Muscle of back (tissue), 13 donors: Measurements from ENCODE around the gene KRT79. TPM values are rescaled to one million over a fixed set of nuclear protein-coding genes. Genes with fewer than 3 reads are reported as not detected.
"Not testable (repeated sequence)": the region's sequence is repeated elsewhere in the genome, so short reads cannot be mapped to it uniquely, and the experiment has no call there.

ENCODE experiments used
- DNase-seq, 3 donors: peaks; one replicate each; pipeline versions ENCODE4 v3.0.0 to v3.0.0-alpha.2; 2013
- long read RNA-seq, 9 donors: transcript quantifications; one replicate each; lab custom pipeline, GENCODE V29; 2026
- polyA plus RNA-seq, 10 donors: library from polyadenylated mRNA; unstranded; fragments of 120-200 nt; gene quantifications; one replicate each; pipeline ENCODE4 v1.2.1, GENCODE V29; 2013; ENCODE audit not compliant: insufficient read length in 10 of 10

The KRT79 gene
- polyA plus RNA-seq, result under 1 TPM in 1 of 10 donors, not detected in 9; 0.21 TPM
- long read RNA-seq, donor 1, result 0 reads
- long read RNA-seq, donor 2, result 0 reads
- long read RNA-seq, donor 3, result 0 reads
- long read RNA-seq, donor 4, result 0 reads
- long read RNA-seq, donor 5, result 0 reads
- long read RNA-seq, donor 6, result 0 reads
- long read RNA-seq, donor 7, result 0 reads
- long read RNA-seq, donor 8, result 0 reads
- long read RNA-seq, donor 9, result 0 reads

DNA sequence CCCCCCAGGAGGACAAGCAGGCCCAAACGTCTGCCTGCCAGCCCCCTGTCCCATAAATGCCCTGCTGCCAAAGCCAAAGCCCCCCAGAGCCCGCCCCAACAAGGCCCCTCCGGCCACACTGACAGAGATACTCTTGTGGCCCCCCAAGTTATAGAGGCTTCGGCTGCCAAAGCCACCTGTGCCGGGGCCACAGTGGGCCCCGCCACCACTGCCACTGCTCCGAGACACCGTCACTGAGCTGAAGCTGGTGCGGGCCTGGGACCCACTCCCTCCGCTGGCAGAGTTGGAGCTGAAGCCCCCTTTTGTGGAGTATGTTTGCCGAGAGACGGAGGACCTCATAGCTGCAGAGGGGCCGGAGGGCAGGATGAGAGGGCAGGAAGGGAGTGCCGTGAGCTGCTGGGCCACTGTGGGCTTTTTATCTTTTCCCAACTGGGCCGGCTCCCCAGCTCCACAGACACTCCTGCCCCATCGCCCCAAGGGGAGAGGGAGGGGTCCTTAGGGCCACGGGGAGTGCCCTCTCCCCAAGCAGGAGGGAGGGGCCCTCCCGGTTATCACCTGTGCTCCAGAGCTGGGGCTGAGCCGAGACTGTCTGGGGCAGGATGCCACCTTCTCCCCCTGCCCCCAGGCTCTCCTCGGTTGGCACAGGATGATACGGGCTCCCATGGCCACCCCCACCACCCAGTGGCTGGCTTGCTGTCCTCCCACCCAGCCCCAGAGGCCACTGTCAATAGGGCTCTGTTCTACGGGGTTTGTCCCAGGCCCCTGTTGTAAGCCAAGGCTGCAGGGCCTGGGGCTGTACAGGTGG lies at the start of gene KRT79:
TSS of gene KRT79 (minus strand) at position 390 of the 805 bp plus-strand sequence. CDS start at position 339, 51 bp downstream.
- no peak for DNase-seq

DNA sequence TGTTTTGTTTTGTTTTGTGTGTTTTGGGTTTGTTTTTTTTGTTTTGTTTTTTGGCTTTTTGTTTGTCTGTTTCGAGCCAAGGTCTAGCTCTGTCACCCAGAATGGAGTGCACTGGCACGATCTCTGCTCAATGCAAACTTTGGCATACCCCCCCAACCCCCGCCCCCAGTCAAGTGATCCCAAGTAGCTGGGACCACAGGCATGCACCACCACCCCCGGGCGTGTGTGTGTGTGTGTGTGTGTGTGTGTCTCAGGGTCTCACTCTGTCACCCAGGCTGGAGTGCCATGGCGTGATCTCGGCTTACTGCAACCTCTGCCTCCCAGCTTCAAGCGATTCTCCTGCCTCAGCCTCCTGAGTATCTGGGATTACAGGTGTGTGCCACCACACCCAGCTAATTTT lies 46.4 kb upstream of the KRT79 start:
- DNase-seq, result not testable (repeated sequence)

DNA sequence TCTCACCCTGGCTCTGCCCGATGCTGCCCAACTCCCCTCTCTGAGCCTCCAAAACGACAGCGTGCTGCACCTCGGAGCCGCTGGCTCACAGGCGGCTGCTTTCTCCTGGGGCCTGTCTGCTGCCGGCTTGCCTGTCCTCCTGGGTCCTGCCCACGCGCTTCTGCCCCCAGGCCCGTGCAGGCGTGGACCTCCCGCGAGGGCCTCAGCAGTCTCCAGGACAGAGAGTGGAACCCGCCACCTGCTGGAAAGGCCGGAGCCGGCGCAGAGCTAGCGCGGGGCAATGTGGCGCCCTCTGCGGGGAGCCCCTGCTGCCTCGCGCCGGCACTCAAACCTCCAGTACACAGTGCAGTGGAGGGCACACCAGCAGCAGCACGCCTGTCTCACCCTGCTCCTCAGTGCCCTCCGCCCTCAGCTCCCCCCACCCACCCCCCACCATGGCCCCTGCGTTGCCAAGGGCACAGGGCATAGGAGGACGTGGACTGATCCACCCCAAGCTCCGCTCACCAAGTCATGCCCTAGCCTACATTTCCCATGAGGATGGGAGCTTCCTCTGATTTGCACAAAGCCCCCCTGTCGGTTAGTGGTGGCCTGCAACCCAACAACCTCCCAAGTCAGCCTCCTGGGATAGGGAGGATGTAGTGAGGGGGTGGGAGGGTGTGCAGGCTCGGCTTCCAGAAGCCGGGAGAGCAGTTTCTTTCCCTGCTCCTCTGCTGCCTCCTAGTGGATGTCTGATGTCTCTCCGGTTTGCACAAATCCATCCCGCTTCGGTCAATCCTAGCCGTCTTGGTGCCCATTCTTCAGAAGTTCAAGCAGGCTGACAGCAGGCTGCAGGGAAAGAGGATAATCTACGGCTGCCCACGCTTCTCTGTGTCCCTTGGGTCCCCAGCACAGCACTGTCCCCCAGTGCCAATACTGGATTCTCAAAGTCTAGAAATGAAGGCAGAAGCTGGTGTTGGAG lies 45.6 kb upstream of the KRT79 start:
- DNase-seq, result peak; percentile 82 to 90 (median 82)

DNA sequence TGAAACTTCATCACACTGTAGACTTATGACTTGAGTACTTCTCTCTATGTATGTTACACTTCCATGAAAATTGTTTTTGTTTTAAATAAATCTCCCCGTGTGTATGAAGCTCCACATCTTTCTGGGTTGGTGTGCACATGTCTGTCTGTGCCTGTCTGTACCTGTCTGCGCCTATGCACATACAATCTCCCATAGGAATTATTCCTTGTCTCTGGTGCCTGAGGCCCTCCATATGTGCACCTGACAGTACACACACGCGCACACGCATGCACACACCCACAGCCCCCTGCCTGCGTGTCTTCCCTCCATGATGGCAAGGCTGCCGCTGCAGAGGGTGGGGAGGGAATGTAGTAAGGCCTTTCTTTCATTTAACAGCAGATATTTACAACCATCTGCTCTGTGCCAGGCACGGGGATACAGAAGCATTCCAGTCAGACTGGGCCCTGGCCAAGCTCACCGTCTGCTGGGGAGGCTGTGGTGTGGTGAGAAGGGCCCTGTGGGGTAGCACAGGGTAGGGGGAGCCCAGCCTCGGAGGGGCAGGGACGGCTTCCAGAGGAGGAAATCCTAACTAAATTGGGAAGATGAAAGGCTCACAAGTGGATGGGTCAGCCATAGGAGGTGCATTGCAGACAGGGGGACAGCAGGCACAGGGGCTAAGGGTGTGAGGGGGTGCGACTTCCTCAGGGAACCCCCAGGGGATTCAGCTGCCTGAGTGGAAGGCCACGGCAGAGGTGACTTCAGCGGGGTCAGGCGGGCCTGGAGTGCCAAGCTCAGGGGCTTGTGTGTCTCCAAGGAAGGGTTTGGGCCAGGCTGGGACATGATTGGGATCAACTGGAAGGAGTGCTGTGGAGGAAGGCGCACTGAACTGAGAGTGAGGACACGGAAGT lies 44.6 kb upstream of the KRT79 start:
- no peak for DNase-seq

DNA sequence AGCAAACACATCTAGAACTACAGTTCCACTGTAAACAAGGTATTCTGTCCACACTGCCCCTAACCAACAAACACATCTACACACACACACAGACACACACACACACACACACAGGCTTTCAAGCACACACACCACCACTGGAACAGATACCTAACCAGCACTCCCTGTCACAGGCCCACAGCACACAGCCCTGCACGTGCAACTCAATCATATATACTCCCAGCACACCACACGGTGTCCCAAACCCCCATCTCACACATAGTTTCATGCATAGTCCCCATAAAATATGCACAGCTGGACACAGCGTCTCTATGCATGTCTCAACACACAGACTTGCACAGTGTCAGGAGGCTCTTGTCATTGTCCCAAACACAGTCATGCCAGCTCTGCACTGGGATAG lies 43.1 kb upstream of the KRT79 start:
- DNase-seq, result no peak

DNA sequence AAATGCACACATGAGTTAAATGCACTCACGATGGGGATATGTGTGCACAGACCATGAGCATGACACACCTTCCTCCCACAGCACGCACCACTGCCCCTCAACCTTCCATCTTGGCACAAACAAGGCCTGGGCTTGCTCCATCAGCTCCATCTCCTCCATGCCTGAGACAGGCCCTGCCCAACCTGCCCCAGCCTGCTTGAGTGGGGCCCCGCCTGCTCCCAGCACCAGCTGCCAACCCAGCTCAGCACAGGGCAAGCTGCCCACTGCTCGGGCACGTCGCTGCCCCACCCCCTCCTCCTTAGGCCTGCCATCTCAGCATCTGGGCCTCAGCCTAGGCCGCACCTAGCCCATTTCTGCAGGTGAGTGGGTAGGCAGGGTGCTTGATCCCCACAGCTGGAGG lies 42.3 kb upstream of the KRT79 start:
- no peak for DNase-seq

DNA sequence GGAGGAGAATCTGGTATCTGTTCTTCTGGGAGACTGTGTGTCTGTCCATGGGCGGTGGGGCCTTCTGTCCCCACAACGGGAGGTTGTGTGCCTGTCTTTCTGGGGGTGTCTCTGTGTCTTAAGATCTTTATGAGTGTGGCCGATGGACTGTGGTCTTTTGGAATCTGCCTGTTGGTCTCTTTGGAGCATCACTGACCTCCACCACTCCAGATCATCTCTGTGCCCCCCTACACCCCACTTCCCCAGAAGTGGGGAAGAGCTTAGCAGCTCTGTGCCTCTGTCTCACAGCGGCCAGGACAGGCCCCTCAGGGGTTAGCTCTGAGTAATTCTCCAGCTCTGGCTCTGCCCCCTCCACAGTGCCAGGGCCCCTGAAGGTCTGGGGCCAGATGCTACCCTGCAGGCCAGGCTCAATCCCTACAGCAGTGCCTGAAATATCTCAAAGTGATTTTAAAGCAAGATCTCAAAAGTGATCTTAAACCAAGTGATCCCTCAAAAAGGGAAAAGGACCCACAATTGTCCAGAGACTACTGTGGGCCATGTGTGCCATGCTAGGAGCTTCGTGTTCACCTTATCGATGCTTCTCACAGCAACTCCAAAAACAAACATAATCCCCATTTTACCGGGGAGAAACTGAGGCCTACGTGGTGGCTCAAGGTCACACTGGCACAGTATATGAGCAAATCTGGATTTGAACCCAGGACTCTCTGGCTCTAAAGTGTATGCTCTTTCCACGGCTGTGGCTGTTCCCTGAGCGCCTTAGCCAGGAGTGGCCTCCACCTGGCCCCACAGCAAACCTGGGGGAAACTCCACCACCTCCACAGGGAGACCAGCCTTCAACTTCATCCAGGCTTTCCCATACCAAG lies 40.7 kb upstream of the KRT79 start:
- DNase-seq, result no peak

DNA sequence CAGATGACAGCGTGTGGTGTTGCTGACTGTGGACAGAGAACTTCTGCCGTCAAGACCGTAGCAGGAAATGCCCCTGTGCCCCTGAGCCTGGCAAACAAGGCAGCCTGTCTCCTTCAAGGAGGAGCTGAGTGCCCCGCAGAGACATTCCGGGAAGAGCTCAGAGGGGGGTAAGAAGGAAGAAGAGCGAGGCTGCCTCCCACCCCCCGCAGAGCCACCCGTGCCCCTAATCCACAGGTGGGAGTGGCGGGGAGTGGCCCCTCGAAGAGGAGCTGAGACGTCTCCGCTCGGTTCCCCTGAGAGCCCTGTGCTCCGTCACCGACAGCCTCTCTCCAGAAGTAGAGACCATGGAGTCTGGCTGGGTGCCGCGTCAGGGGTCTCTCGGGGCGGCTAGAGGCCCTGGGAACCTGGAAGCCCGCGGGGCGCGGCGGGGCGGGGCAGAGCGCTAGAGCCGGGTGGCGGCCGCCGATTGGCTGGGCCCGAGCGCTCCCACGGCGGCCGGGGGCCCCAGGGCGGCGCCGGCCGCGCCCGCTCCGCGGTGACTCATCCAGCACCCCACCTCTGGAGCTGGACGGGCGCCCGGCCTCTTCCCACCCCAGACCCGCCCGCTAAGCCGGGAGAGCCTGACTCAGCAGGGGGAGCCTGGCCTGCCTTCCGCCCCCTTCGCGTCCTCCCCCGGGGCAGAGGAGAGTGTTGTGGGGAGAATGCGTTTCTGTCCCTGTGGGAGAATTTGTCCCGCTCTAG lies 39.9 kb upstream of the KRT79 start:
- peak; percentile 71 to 88 (median 79) for DNase-seq

DNA sequence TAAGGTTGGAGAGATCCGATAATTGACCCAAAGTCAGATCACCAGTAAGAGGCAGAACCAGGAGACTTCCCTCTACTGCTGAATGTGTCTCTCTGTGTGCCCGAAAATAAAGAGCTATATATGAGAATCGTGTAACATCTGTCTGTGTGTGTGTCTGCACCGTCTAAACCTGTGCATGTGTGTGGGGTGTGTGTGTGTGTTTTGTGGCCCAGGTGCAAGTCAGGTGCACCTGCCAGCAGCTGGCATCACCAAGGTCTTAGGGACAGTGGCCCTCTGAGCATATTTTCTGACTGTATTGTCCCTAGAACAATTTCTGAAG lies 39.4 kb upstream of the KRT79 start:
- peak in 1 of 3 donors; percentile 12 for DNase-seq

DNA sequence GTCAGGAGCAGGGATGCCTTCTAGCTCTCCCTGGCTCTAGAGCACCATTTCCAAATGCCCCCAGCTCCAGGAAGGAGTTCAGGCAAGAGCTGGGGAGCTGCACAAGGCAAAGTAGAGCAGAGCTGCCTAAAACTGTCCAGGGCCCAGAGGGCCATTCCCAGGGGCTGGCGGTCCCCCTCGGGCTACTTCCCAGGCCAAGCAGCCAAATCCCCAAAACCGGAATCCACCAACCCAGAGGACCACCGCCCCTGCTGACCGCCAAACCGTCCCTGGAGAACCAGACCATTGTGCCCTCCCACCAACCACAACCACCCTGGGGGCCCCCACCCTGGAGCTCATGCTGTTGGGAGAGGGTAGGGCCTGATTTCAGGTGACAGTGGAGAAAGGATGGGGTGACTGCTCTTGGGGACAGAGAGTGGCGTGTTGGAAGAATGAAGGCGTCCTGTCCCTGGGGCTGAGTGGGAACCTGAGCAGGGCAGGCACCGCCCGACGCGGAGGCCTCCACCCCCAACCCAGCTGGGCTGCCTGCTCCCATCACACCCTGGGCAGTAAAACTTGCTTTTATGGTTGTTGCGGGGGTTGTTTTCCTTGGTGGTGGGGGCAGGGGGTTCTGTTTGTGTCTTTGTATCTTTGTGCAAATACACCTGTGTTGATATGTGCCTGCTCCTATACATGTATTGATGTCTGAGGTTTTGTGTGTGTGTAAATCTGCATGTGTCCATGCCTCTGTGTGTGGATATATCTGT lies 38.7 kb upstream of the KRT79 start:
- DNase-seq, result no peak

DNA sequence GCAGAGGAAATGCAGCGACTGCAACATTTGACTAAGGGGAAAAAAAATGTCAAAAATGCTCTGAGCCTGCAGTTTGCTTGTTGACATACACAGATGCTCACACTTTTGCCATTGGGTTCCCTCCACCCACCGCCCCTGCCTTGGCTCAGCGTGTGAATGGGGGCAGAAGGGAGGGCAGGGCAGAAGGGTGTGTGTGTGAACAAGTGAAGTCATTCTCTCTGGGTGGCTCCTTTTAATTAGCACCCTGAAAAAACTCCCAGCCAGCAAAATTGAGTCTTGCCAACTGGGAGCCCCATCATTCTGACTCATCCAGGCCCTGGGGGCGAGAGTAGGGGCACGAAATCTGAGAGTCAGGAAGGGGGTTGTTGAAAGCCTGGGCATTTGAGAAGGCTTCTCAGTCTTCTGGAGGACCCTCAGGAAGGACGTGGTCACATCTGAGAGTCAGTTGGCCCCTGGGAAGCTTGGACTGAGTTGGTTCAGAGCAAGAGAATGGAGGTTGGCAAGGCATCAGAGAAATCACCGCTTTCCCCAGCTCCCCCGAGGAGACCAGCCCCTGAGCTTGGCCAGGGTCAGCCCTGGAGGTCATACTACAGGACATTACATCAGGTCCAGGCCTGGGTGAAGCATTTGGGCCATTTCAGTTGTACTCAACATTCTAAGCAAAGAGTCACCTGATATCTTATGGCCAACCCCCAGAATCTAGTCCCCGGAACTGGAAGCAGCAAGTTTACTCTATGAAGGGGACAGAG lies 37.4 kb upstream of the KRT79 start:
- DNase-seq, result peak in 2 of 3 donors; percentile 53 to 74

DNA sequence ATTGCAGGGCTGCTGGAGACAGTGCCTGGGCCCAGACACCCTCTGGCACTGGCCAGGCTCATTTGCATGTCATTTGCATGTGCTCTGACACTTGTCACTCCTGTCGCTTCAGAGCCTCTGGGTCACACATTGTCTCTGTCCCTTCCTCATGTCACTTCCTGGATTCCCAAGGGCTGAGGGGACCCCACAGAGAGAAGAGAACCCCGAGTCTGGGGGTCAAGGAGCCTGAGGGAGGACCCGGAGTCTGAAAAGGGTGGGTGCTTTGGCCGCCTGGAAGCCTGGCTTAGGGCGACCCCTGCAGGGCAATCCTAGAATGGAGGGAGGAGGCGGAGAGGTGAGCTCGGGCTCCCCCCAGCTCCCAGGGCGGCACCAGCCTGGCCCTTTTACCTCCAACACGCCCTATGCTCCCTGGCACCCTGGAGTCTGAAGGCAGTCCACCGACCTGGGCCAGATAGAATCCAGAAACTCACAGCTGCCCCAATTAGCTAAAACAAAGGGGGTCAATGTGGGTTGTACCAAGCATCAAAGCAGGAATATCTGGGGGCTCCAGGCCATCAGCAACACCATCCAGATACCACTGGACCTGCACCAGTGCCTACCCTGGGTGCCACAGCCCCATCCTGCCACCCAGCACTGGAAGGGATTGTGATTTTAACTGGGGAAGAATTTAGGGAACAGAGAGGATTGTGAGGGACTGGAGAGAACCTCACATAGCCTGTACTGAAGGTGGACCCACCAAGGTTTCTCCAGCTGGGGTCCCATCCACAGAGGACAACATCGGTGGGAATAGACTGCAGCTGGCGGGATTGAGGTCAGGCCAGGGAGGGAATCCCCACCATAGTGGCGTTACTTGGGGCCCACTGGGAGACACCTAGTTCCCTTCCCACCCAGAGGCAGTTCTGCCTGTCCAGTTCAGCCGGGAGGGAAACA lies 36.5 kb upstream of the KRT79 start:
- peak in 2 of 3 donors; percentile 30 to 53 for DNase-seq

DNA sequence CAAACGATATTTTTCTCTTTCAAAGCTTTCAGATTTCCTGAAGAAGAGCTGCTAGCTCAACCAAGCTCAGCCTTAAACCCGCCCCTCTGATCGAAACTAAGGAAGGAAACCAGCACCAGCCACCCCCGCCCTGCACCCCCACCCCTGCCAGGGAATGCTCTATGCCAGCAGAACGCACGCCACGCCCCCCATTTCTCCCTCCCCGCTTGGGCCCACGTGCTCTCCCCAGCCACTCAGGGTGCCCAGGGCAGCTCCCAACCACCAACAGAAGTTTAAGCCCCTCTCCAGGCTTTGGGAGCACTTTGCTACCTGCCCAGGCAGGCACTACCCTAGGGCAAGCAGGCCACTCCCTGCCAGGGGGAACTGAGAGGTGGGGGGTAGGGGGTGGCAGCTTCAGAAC lies 33.5 kb upstream of the KRT79 start:
- DNase-seq, result peak in 1 of 3 donors; percentile 38

DNA sequence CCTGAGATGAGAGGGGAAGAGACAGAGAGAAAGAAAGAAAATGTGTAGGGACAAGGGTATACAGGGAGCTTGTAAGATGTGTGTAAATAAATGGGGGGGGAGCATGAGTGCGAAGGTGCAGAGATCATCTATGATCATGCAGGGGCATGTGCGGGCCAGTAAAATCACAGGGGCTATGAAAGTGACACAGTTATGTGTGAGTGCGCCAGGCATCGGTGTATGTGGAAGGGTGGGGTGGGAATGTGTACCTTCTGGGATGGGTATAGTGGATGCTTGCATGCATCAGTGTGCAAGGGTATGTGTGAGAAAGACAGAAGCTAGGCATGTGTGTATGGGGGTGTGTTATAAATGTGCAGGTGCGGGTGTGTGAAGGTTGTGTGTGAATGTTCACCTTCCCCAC lies 33.0 kb upstream of the KRT79 start:
- DNase-seq, result no peak

DNA sequence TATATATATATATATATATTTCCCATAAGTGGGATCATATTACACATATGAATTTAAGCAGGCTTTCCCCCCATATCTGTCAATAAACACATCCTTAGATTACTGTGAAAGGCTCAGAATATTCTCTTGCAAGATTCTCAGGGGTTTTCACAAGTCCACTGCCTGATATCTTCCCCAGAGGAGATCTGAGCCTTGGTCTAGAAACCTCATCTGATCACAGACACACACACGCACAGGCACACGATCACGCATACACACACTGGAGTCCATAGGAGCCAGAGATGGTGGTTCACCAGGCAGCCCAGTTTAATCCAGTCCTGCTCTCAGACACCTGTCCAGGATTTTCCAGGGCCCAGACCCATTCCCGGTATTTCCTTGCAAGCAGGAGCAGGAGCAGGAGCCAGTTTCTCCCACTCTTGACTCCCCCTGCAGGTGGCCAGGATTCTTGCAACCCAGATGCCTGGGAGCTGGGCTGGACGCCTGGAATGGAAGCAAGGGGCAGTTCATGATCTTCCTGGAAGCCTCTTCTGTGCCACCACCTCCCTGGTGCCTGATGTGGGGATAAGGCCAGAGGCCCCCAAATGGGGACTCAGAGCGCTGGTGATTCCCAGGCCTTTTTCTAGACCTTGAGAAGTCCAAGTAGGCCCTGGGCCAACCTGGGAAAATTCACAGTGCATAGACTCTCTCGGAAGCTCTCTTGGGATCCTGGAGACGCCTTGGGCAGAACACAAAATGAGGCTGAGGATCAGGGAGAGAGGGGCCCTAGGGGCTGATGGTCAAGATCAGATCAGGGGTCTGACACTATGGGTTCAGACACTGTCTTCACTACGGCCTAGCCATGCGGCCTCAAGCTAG lies 31.2 kb upstream of the KRT79 start:
- DNase-seq, result peak; percentile 47 to 81 (median 69)

DNA sequence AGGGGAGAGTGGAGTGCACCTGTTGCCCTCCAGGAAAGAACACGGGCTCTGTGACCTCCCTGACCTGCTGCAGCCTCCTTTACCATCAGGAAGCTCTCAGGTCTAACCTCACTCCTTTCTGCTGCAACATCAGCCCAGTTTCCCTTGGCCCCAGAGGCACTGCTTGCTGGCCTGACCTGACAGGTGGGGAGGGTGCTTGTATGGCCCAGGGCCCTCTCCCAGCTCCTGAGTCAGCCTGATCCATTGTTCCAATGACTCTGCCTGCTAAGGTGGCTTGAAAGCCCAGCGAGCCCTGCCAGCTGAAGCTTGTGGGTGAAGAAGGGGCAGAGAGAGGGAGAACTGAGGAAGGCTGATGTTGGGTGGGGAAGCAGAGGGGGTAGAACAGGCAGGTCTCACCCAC lies 27.9 kb upstream of the KRT79 start:
- no peak for DNase-seq
